HepG2 (cell line): ENCODE measurements around the gene NELFB. TPM values are rescaled to one million over a fixed set of nuclear protein-coding genes. Genes with fewer than 3 reads are reported as not detected.

Experiments used
- BHLHE40 ChIP-seq: IDR thresholded peaks from 2 replicates; pipeline ENCODE4 v1.6.1; 2011; ENCODE audit warnings: low read length, improper control_type of control experiment
- ELF3 ChIP-seq: IDR thresholded peaks from 2 replicates; pipeline ENCODE4 v1.6.1; 2016; ENCODE audit warnings: missing genetic modification reagents, missing compliant biosample characterization
- NR3C1 ChIP-seq: sonication (generic); formaldehyde crosslinking; IDR thresholded peaks from 2 replicates; pipeline ENCODE4 v1.4.0; 2020; ENCODE audit warnings: missing genetic modification reagents
- PHF8 ChIP-seq: sonication (generic); formaldehyde crosslinking; IDR thresholded peaks from 2 replicates; pipeline ENCODE4 v1.5.0; 2020; ENCODE audit warnings: missing genetic modification reagents
- SOX5 ChIP-seq: IDR thresholded peaks from 2 replicates; pipeline ENCODE4 v1.6.1; 2016; ENCODE audit warnings: borderline replicate concordance
- ZFP36L2 ChIP-seq: sonication (generic); formaldehyde crosslinking; IDR thresholded peaks from 2 replicates; pipeline ENCODE4 v1.4.0; 2020; ENCODE audit warnings: missing genetic modification reagents
- ZFP82 ChIP-seq: sonication (generic); formaldehyde crosslinking; IDR thresholded peaks from 2 replicates; pipeline ENCODE4 v1.5.1; 2020; ENCODE audit warnings: mild to moderate bottlenecking, missing genetic modification reagents, borderline replicate concordance
- ZNF160 ChIP-seq: sonication (generic); formaldehyde crosslinking; IDR thresholded peaks from 2 replicates; pipeline ENCODE4 v1.8.0; 2022; ENCODE audit warnings: mild to moderate bottlenecking, inconsistent platforms, missing genetic modification reagents
- ZNF468 ChIP-seq: sonication (generic); formaldehyde crosslinking; IDR thresholded peaks from 2 replicates; pipeline ENCODE4 v1.8.0; 2022; ENCODE audit warnings: mild to moderate bottlenecking, moderate library complexity, missing genetic modification reagents
- ZNF678 ChIP-seq: sonication (generic); formaldehyde crosslinking; IDR thresholded peaks from 2 replicates; pipeline ENCODE4 v1.4.0; 2020; ENCODE audit warnings: mild to moderate bottlenecking, missing genetic modification reagents
- ZNF879 ChIP-seq: sonication (generic); formaldehyde crosslinking; IDR thresholded peaks from 2 replicates; pipeline ENCODE4 v1.8.1; 2023; ENCODE audit warnings: missing genetic modification reagents
- ZSCAN29 ChIP-seq: sonication (generic); formaldehyde crosslinking; conservative IDR thresholded peaks from 2 replicates; pipeline ENCODE4 v1.4.0; 2020; ENCODE audit warnings: mild to moderate bottlenecking, missing genetic modification reagents
- polyA plus RNA-seq, 8 experiments: library from polyadenylated mRNA; depleted of rRNA in 3 of 8; stranded (reverse) in 7 of 8; unstranded in 1 of 8; fragments of >200 nt; fragmentation: Illumina TruSeq in 4 of 8; extraction: Trizol in 4 of 8; gene quantifications; 2 replicates each; pipeline versions ENCODE4 v1.2.1 to v1.2.3, GENCODE V29; 2011 to 2016; ENCODE audit warnings: low read depth in 4 of 8, missing spikeins in 1 of 8, mixed read lengths in 1 of 8; ENCODE audit not compliant: insufficient read depth in 1 of 8
- total RNA-seq, 5 experiments: library from RNA; depleted of rRNA; stranded (reverse); fragments of >200 nt; fragmentation: Illumina TruSeq; extraction: Trizol; gene quantifications; 2 replicates each; pipeline ENCODE4 v1.2.3, GENCODE V29; 2016; ENCODE audit warnings: low read depth in 1 of 5
- TF ChIP-seq, protein P1 (sequence below): sonication (generic); formaldehyde crosslinking; IDR thresholded peaks from 2 replicates; pipeline ENCODE4 v1.5.0; 2020; ENCODE audit warnings: missing genetic modification reagents
- TF ChIP-seq, protein P2 (sequence below): IDR thresholded peaks from 2 replicates; pipeline ENCODE4 v1.6.1; 2016; ENCODE audit warnings: mild to moderate bottlenecking
- TF ChIP-seq, protein P3 (sequence below): sonication (generic); formaldehyde crosslinking; IDR thresholded peaks from 2 replicates; pipeline ENCODE4 v1.9.0; 2021; ENCODE audit warnings: missing genetic modification reagents, borderline replicate concordance
- TF ChIP-seq, protein P4 (sequence below): sonication (generic); formaldehyde crosslinking; IDR thresholded peaks from 2 replicates; pipeline ENCODE4 v1.5.0; 2020; ENCODE audit warnings: mild to moderate bottlenecking, missing genetic modification reagents, moderate library complexity
- TF ChIP-seq, protein P5 (sequence below): sonication (generic); formaldehyde crosslinking; IDR thresholded peaks from 2 replicates; pipeline ENCODE4 v1.8.1; 2023; ENCODE audit warnings: mild to moderate bottlenecking, inconsistent platforms, moderate library complexity, missing genetic modification reagents, borderline replicate concordance
- TF ChIP-seq, protein P6 (sequence below): IDR thresholded peaks from 2 replicates; pipeline ENCODE4 v1.6.1; 2016; ENCODE audit warnings: missing compliant biosample characterization, missing genetic modification reagents, borderline replicate concordance

Gene NELFB
- total and polyA plus RNA-seq, 2 of the 13 experiments (the other 11 are each of a cell fraction or from before 2014, with no cell fraction given) = 26.5 to 45.8 TPM

DNA sequence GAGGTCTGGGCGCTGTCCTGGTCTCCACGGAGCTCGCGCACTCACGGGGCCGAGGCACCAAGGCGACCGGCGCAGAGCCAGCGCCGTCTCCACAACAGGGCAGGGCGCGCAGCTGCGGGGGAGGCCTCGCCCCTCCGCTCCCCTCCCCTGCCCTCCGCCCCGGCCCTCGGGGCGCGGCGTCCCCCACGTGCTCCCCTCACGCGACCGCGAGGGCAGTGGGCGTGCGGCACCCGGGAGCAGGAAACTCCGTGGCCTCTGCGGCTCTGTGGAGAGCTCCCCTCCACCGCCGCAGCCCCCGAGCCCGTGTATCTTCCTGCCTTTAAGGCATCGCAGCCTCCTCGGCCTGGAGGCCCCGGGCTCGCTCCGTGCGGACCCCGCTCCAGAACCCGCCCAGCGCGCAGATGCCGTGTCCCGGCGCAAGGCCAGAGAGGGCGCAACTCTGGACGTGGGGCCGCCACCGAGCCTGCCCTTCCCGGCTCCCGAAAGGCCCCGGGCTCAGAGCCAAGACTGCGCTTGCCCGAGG lies 14.7 kb upstream of the NELFB start (continued):
- TF ChIP-seq ZNF468 (CRISPR knock-in tag) (no peak), ELF3 (CRISPR knock-in tag) (no peak; the same call in none of the 2 replicates), ZFP82 (CRISPR knock-in tag) (0 out of 2 replicates have a peak, but pooled peaks have one; percentile 35), SOX5 (CRISPR knock-in tag) (peak; percentile 25; the same call in 1 of the 2 replicates), ZSCAN29 (no peak), ZNF879 (0 out of 2 replicates have a peak, but pooled peaks have one; percentile 47), PHF8 (CRISPR knock-in tag) (peak; percentile 84), ZNF160 (CRISPR knock-in tag) (peak; percentile 83), NR3C1 (no peak), ZNF678 (CRISPR knock-in tag) (0 out of 2 replicates have a peak, but pooled peaks have one; percentile 54), ZFP36L2 (CRISPR knock-in tag) (0 out of 2 replicates have a peak, but pooled peaks have one; percentile 41), BHLHE40 (peak; percentile 75)
- TF ChIP-seq, protein P1, sequence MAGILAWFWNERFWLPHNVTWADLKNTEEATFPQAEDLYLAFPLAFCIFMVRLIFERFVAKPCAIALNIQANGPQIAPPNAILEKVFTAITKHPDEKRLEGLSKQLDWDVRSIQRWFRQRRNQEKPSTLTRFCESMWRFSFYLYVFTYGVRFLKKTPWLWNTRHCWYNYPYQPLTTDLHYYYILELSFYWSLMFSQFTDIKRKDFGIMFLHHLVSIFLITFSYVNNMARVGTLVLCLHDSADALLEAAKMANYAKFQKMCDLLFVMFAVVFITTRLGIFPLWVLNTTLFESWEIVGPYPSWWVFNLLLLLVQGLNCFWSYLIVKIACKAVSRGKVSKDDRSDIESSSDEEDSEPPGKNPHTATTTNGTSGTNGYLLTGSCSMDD (CRISPR knock-in tag) = no peak
- TF ChIP-seq, protein P2, sequence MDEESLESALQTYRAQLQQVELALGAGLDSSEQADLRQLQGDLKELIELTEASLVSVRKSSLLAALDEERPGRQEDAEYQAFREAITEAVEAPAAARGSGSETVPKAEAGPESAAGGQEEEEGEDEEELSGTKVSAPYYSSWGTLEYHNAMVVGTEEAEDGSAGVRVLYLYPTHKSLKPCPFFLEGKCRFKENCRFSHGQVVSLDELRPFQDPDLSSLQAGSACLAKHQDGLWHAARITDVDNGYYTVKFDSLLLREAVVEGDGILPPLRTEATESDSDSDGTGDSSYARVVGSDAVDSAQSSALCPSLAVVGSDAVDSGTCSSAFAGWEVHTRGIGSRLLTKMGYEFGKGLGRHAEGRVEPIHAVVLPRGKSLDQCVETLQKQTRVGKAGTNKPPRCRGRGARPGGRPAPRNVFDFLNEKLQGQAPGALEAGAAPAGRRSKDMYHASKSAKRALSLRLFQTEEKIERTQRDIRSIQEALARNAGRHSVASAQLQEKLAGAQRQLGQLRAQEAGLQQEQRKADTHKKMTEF = peak; percentile 79; the same call in 1 of the 2 replicates
- TF ChIP-seq, protein P3, sequence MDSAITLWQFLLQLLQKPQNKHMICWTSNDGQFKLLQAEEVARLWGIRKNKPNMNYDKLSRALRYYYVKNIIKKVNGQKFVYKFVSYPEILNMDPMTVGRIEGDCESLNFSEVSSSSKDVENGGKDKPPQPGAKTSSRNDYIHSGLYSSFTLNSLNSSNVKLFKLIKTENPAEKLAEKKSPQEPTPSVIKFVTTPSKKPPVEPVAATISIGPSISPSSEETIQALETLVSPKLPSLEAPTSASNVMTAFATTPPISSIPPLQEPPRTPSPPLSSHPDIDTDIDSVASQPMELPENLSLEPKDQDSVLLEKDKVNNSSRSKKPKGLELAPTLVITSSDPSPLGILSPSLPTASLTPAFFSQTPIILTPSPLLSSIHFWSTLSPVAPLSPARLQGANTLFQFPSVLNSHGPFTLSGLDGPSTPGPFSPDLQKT (CRISPR knock-in tag) = no peak
- TF ChIP-seq, protein P4, sequence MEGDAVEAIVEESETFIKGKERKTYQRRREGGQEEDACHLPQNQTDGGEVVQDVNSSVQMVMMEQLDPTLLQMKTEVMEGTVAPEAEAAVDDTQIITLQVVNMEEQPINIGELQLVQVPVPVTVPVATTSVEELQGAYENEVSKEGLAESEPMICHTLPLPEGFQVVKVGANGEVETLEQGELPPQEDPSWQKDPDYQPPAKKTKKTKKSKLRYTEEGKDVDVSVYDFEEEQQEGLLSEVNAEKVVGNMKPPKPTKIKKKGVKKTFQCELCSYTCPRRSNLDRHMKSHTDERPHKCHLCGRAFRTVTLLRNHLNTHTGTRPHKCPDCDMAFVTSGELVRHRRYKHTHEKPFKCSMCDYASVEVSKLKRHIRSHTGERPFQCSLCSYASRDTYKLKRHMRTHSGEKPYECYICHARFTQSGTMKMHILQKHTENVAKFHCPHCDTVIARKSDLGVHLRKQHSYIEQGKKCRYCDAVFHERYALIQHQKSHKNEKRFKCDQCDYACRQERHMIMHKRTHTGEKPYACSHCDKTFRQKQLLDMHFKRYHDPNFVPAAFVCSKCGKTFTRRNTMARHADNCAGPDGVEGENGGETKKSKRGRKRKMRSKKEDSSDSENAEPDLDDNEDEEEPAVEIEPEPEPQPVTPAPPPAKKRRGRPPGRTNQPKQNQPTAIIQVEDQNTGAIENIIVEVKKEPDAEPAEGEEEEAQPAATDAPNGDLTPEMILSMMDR (CRISPR knock-in tag) = peak; percentile 71
- TF ChIP-seq, protein P5, sequence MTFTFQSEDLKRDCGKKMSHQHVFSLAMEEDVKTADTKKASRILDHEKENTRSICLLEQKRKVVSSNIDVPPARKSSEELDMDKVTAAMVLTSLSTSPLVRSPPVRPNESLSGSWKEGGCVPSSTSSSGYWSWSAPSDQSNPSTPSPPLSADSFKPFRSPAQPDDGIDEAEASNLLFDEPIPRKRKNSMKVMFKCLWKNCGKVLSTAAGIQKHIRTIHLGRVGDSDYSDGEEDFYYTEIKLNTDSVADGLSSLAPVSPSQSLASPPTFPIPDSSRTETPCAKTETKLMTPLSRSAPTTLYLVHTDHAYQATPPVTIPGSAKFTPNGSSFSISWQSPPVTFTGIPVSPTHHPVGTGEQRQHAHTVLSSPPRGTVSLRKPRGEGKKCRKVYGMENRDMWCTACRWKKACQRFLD (CRISPR knock-in tag) = peak; percentile 72; the same call in 1 of the 2 replicates
- TF ChIP-seq, protein P6, sequence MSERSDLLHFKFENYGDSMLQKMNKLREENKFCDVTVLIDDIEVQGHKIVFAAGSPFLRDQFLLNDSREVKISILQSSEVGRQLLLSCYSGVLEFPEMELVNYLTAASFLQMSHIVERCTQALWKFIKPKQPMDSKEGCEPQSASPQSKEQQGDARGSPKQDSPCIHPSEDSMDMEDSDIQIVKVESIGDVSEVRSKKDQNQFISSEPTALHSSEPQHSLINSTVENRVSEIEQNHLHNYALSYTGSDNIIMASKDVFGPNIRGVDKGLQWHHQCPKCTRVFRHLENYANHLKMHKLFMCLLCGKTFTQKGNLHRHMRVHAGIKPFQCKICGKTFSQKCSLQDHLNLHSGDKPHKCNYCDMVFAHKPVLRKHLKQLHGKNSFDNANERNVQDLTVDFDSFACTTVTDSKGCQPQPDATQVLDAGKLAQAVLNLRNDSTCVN (CRISPR knock-in tag) = no peak
